A673 (cell line): Measurements from ENCODE around the gene SLC25A41.

Source experiments
- CTCF ChIP-seq: fragments of 300-800, 200-600 bp; sonication (generic); conservative IDR thresholded peaks from 2 replicates; pipeline ENCODE4 v1.5.1; 2017; ENCODE audit warnings: low read depth, mild to moderate bottlenecking, antibody characterized with exemption, low read length, moderate library complexity, mixed read lengths
- EZH2 ChIP-seq: fragments of 200-600 bp; sonication (generic); IDR thresholded peaks from 2 replicates; pipeline ENCODE4 v1.6.1; 2017; ENCODE audit warnings: borderline replicate concordance, low read depth, mild to moderate bottlenecking, mixed read lengths, antibody characterized with exemption, low read length; ENCODE audit not compliant: poor library complexity, severe bottlenecking

GRCh38 chr19:6458695-6459261 is 25.2 kb upstream of the SLC25A41 start:
- TF ChIP-seq CTCF: no peak
- TF ChIP-seq EZH2: no peak
